HK-2 (cell line): ENCODE measurements around the gene SUGCT.
A peak's percentile ranks its signal among the peaks of the same experiment; 100 is the strongest.

Experiments
- DNase-seq: peaks from one replicate; pipeline ENCODE4 v3.0.0-alpha.2; 2018; ENCODE audit not compliant: unreplicated experiment

The SUGCT gene

DNA sequence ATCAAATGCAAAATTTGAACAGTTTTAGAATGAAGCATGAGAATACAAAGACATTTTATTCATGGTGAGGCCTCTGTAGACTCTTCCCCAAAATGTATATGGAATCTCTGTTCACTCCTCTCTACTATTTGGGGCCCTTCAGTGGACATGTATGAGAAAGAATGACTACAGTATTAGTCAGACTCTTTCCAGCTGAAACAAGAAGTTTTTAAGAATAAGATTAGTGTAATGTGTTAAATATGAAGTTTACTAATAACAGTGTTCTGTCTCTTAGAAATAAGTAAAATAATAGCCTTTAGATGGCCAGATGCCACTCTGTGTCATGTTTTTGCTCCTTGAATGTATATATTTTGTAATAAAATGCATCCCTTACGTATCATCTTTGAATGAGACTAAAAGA lies 585.6 kb downstream of the SUGCT start:
- no peak for DNase-seq

DNA sequence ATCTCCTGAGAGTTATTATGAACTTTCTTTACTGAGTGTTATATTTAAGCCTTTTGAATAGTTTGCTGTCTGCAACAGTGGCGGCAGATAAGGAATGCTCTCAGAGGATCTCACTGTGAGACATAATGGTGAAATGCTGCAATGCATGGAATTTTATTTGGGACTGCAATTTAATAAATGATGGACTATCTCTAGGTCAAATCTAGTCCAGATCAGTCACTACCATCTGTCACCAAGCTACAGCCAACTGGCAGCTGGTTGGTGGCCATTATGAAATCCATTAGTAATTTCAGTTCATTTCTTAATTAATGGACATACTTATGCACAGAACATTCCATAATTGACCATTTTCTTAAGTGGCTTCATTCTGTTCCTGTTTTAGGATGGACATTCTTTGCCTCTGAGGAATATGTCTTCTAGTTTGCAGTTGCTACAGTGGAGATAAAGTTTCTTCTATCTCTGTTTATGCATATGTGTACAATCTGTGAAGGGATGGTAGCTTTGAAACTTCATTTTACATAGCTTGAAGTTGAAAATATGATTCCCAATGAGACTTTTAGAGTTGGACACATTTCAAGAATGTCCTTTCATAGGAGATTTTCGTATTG lies 586.6 kb downstream of the SUGCT start:
- no peak for DNase-seq

DNA sequence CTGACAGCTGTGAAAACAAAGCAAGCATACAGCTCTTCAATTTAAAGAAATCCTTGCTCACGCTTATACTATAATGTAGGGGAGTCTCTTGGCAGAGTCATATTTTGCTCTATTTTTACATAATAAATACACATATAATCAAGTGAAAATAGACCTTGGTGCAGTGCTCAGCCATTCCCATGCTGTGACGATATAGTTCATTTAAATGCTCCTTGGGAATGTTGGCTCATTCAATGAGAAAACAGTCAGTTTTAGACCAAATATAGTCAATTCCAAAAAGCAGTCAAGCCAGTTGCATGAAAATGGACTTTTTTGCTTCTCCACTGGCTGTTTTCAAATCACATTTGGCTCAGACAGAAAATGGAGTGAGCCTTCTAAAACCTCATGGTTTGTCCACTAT lies 587.4 kb downstream of the SUGCT start:
- no peak for DNase-seq

DNA sequence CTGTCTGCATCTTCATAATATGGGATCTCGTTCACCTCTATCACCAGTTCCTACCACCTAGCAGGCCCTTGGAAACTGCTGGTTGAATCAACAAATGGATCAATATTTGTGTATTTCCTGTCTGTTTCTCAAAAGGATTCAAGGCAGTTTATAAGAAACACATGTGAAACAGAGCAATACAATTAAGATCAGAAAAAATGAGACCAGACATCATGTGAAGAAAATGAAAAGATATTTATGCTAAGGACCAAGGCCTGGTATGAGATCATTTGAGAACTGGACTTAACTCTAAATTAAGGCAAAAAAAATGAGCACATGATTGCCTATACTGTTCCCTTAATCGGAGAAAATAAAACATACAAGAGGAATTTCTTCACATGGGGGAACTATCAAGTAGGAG lies 589.0 kb downstream of the SUGCT start:
- no peak for DNase-seq

DNA sequence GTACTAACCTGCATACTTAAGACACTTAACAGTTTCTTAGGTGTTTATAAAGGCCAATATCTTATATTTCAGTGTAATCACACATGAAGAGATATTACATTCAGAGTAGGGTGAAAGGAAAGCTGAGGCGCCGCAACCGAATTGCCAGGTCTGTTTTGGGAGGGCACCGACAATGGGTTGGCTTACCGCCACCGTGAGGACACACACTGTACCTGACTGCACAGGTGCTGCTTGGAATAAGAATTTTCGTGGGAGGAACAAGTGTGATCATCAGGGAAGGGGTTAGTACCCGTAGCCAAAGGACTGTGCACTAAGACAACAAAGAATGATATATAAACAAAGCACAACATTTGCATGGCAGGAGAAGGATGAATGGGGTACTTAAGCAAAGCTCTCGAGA lies 591.8 kb downstream of the SUGCT start:
- DNase-seq, result no peak

DNA sequence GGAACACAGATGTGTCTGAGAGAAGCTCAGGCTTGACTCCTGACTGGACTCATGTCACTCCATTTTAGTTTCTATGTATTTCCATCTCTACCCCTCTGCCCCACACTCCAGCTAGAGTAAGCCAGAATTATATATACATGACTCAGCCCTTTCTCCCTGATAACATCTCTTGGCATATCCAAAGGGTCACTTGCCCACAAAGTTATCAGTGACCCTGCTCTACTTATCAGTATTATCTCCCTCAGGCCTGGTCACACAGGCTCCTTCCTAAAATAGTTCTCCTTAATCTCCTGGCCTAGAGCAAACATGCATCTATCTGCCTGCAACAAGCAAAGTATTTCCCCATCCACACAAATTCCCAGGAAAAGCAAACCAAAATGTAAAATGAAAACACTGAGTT lies 598.3 kb downstream of the SUGCT start:
- DNase-seq, result no peak

DNA sequence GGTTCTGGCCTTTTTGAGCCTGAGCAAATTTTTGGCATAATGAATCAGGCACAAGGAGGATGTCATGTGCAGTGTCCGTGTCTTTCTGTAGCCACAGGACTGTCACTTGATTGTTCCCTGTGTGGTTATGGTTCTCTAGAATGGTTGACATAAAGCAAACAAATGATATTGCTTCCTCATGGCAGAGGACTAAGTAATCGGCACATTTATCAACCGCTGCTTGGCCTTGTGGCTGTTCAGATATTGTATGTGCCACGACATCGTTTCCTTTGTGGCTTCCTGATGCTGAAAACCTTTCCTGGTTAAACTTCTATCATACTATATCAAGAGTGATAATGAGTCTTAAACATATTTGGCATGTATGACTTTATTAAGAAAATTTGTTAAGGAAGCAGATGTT lies 598.8 kb downstream of the SUGCT start:
- no peak for DNase-seq

DNA sequence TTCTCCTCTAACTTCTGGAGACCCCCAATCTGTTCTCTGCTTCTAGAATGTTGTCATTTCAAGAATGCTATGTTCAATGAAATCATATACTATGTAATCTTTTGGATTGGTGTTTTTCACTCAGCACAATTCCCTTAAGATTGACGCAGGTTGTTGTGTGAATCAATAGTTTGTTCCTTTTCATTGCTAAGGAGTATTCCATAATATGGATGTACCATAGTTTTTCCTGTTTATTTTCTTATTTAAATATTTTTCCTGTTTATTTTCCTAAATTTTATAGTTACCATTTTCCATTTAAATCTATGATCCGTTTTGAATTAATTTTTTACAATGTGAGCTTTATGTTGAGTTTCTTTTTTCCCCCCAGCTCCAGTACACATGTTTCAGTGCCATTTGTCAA lies 604.5 kb downstream of the SUGCT start:
- DNase-seq, result no peak

DNA sequence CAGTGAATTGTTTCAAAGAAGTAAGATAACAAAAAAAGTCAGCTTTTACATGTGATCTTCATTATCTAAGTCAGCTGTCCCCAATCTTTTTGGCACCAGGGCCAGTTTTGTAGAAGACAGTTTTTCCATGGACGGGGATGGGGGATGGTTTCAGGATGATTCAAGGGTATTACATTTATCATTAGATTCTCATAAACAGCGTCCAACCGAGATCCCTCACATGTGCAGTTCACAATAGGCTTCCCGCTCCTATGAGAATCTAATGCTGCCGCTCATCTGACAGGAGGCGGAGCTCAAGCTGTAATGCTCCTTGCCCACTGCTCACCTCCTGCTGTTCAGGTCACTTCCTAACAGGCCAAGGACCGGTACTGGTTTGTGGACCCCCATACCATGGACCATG lies 607.5 kb downstream of the SUGCT start:
- no peak for DNase-seq

DNA sequence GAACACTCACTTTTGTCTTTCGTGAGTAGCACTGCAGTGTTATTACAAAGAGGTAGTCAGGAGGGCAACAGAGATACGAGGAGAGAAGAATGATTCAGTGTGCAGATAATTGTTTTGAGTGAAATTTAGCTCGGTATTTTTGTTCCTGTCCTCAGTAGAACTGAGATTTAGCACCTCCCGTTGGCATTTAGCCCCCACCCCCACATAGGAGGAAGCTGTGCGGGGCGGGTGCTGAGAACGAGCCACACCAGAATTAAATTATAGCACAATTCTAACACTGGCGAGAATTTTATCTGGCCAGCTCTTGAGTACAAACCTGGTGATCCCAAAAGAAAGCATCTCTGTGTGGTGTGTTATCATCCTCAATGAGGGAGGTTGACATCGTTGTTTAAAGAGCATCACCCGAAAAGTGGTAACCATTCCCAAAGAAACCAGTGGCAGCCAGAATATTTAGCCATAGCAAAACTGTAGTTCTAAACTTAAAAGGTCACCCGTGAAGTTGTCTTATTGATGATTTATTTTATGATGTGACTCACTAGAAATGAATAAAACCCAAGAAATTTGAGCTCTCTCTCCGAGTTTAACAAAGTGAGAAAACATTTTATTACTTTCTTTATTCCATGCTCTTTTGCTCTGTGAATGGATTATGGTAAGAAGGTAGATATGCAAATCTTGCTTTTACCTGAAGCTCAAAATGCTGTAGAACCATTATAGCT lies 612.2 kb downstream of the SUGCT start:
- DNase-seq, result no peak

DNA sequence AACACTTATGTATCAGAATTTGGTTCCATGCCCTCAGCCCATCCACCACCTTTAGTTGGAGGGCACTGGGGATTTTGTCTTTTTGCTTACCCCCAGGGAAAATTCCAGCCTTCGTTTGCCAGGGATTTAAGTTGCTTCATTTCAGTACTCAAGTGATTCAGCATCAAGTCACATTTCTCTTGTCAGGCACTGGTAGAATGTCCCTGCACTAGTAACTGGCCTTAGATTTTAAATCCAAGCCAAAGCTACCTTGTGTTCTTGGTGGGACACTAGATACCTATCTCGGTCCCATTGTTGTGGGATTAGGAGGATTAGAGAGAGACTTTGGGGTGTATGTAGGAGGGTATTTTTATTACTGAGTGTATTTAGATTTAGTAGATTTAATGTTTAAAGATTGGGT lies 613.1 kb downstream of the SUGCT start:
- no peak for DNase-seq

DNA sequence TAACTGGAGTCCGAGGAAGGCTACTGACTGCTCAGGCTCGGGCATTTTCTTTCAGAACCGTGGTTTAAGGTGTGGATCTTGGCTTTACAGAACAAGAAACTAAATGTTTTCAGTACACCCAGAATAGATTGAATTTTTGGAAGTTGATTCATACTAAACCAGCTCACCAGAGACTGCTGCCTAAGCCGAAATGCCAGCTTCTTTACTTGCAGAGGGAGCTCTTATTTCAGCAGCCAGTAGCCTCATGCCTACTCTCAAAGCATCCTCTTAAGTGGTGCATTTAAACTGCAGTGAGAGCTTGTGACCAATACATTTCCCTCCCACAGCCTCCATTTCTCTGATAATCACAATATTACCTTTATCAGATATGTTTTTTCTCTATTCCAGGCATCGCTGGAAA lies 615.1 kb downstream of the SUGCT start:
- no peak for DNase-seq

DNA sequence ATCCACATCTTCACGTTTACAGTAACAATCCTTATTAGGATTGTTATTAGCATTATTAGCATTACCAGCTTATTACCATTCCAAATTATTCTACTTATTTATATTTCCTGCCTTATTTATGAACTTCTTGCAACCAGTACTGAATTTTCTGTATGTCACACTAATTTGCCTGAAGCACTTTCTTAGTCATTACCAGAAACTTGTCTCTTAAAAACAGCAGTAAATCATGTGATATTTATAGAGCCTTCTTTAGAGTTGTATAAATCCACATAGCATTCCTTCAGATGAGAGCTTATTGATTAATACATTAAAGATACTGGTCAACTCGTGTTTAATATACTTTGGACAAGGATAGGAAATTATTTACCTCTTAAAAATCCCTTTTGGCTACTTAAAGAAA lies 618.6 kb downstream of the SUGCT start:
- no peak for DNase-seq

DNA sequence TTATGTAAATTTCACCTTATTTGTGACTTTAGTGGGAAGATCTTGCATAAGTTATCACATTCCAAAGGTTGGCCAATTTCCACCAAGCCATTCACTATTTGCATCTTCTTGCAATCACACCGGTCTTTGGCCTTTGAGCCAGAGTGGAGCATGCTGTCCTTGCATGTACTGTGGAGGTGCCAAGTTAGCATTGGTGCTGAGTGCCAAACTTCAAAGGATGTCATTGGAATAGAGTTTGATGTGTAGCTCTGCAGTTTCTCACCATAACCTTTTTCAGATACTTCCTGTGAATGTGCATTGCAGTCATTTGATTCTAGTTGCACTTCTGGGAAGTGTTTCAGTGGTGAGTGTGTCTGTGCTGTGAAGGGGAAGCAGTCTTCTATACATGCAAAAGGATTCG lies 620.6 kb downstream of the SUGCT start:
- DNase-seq, result no peak

DNA sequence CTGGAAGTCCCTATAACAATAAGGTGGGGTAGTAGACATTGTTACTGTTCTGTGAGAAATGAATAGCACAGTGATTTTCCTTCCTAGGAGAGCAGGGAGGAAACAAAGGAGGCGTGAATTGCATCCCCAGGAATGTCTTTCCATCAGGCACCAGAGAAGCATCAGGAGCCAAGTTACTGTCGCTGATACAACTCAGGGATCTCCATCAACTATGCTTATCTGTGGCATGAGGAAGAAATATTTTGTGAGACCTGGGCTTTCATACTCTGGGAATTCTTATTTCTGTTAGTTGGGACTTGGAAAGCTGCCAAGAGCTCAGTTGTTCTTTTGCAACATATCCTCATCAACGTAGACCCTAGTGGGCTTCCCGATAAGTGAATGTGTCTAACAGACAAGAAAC lies 622.3 kb downstream of the SUGCT start:
- no peak for DNase-seq

DNA sequence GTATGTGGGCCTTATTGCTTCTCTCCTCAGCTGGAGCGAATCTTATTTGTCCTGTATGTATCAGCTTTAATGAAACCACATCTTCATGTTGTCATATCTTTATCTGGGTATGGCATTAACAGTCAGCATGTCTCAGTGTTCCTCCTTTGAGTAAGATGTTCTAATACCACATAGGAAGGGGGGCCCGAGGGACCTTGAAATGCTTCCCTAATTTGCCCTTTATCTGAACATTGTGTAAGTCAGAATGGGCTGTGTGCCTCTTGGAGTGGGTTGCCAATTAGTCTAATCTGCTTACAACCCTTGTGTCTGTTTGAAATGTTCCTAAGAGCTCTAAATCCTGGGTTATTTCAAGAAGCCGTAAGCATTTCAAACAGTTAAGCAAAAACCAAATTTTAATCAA lies 623.8 kb downstream of the SUGCT start:
- no peak for DNase-seq

DNA sequence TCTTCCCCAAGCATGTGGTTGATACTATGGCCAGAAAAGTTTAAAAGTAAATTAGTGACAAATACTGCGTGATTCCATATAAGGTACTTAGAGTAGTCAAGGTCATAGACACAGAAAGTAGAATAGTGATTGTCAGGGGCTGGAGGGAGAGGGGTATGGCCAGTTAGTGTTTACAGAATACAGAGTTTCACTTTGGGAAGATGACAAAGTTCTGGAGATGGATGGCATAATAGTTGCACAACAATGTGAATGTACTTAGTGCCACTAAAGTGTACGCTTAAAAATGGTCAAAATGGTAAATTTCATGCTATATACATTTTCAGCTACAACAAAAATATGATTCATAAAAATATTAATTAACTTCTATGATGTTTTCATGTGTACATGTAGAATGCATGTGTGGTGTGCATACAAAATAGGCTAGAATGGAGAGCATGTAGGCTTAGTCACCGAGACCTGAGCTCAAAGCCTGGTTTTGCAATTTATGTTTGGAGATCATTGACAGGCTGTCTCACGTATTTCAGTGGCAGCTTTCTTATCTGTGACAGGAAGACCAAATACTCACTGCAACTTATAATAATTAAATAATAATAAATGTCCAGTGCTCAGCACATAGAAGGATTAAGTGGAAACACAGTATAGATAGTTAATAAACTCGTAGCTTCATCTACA lies 625.6 kb downstream of the SUGCT start:
- peak; percentile 6 for DNase-seq

DNA sequence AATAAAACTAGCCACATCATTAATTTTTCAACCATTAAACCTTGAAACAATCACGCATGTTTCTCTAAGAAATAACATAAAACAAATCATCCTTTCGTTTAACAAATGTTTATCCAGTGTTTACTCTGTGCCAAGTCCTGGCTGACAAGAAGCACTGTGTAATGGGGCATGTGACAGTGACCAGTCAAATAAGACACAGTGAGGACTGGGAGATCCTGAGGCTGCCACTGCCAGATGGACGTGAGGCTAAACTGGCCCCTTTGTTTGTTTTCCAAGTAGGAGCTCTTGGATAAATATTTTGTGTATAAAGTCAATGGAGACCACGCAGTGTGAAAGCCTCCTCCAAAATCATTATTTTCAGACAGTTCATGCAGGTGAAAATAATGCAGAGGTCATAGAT lies 626.2 kb downstream of the SUGCT start:
- DNase-seq, result no peak

DNA sequence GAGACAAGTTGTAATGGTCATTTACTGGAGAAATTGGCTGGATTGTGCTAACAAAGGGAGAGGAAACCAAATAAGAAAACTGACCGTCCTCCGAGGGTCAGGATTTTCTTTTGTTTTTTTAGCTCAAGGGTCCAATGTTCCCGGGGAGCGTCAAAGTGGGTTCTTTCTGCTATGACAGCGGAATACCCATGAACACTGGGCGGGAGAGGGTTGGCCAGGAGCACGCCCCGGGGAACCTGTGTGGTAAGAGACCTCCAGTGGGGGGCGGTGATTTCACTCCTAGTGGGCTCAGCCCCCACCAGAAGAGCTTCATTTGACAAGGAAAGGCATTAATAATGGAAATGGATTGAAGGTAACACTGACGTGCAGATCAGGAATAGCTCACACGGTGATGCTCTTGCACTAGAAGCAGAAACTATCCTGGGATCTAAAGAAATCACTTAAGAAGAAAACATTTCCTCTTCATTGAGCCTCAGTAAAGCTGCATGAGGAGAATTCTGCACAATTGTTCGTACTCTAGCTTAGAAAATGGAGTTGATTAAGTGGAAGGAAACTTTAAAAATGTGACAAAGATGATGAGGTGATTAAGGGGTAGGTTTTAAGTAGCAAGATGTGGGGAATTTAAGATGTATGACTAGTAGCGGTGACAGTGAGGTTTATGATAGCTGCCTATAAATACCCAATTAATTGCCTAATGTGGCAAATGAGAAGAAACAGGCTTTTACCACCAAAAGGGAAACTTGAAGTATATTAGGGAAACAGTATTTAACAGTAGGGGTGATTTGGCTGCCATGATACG lies 627.2 kb downstream of the SUGCT start:
- DNase-seq, result no peak

DNA sequence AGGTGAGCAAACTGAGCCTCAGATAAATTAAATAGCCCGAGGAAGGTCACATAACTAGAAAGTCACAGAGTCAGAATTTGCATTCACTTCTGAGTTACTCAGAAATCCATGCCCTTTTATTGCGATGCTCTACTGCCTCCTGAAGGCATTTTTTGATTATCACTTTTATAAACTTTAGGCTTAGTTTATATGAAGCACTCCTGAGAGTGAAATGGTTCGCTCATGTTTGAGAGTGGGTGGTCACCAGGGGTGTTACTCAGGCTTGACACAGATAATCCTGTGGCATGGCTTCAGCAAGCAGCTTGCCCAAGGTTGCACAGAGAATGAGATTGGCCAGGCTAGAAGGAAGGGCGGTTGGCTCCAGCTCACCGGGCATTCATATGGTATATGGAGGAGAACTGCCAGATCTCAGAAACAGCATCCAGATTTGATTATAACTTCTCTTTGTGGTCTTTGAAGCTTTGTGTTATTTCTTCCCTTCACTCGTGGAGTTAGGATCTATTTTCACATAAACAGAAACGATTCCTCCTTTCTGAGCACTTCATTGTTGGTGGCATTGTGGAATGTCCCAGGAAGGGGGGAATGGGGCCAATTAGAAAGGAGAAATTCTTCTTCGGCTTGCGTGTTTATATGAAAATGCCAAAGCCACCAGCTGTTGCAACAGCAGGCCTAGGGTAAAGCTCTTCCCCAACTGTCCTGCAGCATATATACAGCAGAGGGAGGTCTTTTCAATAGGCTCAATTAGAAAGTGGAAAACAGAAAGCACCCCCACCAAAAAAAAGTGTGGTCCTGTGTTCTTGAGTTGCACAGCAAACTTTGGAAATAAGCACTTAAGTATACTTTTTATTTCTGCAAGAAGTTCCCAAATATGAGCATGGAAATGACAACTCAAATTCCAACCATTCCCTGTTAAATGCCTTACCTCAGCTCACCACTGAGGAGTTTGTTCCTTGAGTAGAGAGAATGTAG lies 628.8 kb downstream of the SUGCT start:
- no peak for DNase-seq

DNA sequence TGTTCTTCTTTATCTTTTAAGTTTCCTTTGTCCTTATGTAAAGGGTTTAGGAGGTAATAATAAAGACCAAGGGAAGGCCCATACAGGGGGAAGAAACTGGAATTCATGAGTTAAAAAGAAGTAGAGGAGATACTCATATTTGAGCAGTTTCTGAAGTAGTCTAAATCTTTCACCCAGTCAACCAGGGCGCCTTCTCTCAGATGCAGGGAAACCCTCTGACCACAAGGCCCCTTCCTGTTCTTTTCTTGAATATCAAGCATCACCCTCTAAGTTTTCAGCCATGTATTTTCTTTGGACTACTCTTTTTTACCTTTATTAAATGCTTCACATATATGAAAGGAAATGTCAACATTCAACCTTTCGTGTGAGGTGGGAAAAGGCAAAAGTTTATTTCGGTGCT lies 630.8 kb downstream of the SUGCT start:
- DNase-seq, result no peak
